MG63 (cell line): ENCODE data around the gene SETBP1. TPM values are rescaled to one million over a fixed set of nuclear protein-coding genes. Genes with fewer than 3 reads are reported as not detected.

Source experiments
- DNase-seq: peaks from one replicate; pipeline ENCODE4 v3.0.0-alpha.2; 2020
- H3K27me3 ChIP-seq: fragments of 250-450 bp; sonication (Bioruptor Pico); 2 replicates; pipeline ENCODE4 v1.5.1; 2020; ENCODE audit warnings: mild to moderate bottlenecking, moderate library complexity
- H3K36me3 ChIP-seq: fragments of 250-450 bp; sonication (Bioruptor Pico); 2 replicates; pipeline ENCODE4 v1.5.1; 2020; ENCODE audit warnings: mild to moderate bottlenecking, moderate library complexity
- H3K4me3 ChIP-seq: fragments of 250-450 bp; sonication (Bioruptor Pico); 2 replicates; pipeline ENCODE4 v1.5.1; 2020; ENCODE audit warnings: mild to moderate bottlenecking, moderate library complexity
- H3K9me3 ChIP-seq: fragments of 250-450 bp; sonication (Bioruptor Pico); 2 replicates; pipeline ENCODE4 v1.5.1; 2020; ENCODE audit warnings: mild to moderate bottlenecking, moderate library complexity
- total RNA-seq: library from RNA; depleted of rRNA; stranded (reverse); fragments of >200 nt; shearing (Covaris generic); gene quantifications from 2 replicates; pipeline ENCODE4 v1.2.3, GENCODE V29; 2014; ENCODE audit warnings: low replicate concordance

SETBP1 gene
- total RNA-seq, 1 experiment from 2014 or later, result not detected

GRCh38 chr18:45006934-45007333 lies 326.2 kb downstream of the SETBP1 start:
- Histone ChIP-seq H3K36me3 (no peaks in the 10 kb centered on the region), H3K4me3 (no peak overlapping the region), H3K9me3 (no peaks in the 10 kb centered on the region), H3K27me3 (no peaks in the 10 kb centered on the region)
- DNase-seq, result no peak

GRCh38 chr18:45007531-45007930 lies 326.8 kb downstream of the SETBP1 start:
- no peaks in the 10 kb centered on the region for H3K9me3 ChIP-seq
- no peak overlapping the region for H3K4me3 ChIP-seq
- no peaks in the 10 kb centered on the region for H3K27me3 ChIP-seq
- H3K36me3 ChIP-seq, result no peaks in the 10 kb centered on the region
- DNase-seq, result no peak

- H3K36me3 ChIP-seq, result no peaks in the 10 kb centered on the region
- DNase-seq, result no peak
- no peak overlapping the region for H3K4me3 ChIP-seq
- H3K27me3 ChIP-seq, result no peaks in the 10 kb centered on the region
- H3K9me3 ChIP-seq, result no peaks in the 10 kb centered on the region
These were observed 328.2 kb downstream of the SETBP1 start for GRCh38 chr18:45008694-45009413.

GRCh38 chr18:45009756-45010155 lies 329.1 kb downstream of the SETBP1 start:
- no peak for DNase-seq
- H3K36me3 ChIP-seq, result no peaks in the 10 kb centered on the region
- H3K9me3 ChIP-seq, result no peaks in the 10 kb centered on the region

GRCh38 chr18:45012286-45012685 lies 331.6 kb downstream of the SETBP1 start:
- no peaks in the 10 kb centered on the region for H3K27me3 ChIP-seq
- no peaks in the 10 kb centered on the region for H3K36me3 ChIP-seq
- no peaks in the 10 kb centered on the region for H3K9me3 ChIP-seq
- H3K4me3 ChIP-seq, result no peak overlapping the region
- DNase-seq, result no peak

More at GRCh38 chr18:45009756-45010155, 329.1 kb downstream of the SETBP1 start:
- H3K27me3 ChIP-seq, result no peaks in the 10 kb centered on the region
- H3K4me3 ChIP-seq, result no peak overlapping the region

- DNase-seq, result peak; percentile 71
- no peaks in the 10 kb centered on the region for H3K9me3 ChIP-seq
- H3K4me3 ChIP-seq, result no peak overlapping the region
- no peaks in the 10 kb centered on the region for H3K27me3 ChIP-seq
- no peaks in the 10 kb centered on the region for H3K36me3 ChIP-seq
These were observed 333.4 kb downstream of the SETBP1 start for GRCh38 chr18:45014047-45014501.

- H3K27me3 ChIP-seq, result no peaks in the 10 kb centered on the region
- H3K4me3 ChIP-seq, result no peak overlapping the region
- DNase-seq, result no peak
- H3K36me3 ChIP-seq, result no peaks in the 10 kb centered on the region
- H3K9me3 ChIP-seq, result no peaks in the 10 kb centered on the region
These were observed 335.1 kb downstream of the SETBP1 start for GRCh38 chr18:45015788-45016128.

GRCh38 chr18:45019469-45019868 lies 338.8 kb downstream of the SETBP1 start:
- Histone ChIP-seq H3K9me3 (no peaks in the 10 kb centered on the region), H3K4me3 (no peak overlapping the region)
- DNase-seq, result no peak

GRCh38 chr18:45023519-45023918 lies 342.8 kb downstream of the SETBP1 start:
- no peaks in the 10 kb centered on the region; the same call in 1 of the 2 replicates for H3K27me3 ChIP-seq
- no peak for DNase-seq
- H3K4me3 ChIP-seq, result no peak overlapping the region
- no peaks in the 10 kb centered on the region for H3K36me3 ChIP-seq
- H3K9me3 ChIP-seq, result no peaks in the 10 kb centered on the region

More at GRCh38 chr18:45019469-45019868, 338.8 kb downstream of the SETBP1 start:
- no peaks in the 10 kb centered on the region; the same call in 1 of the 2 replicates for H3K27me3 ChIP-seq
- H3K36me3 ChIP-seq, result no peaks in the 10 kb centered on the region

GRCh38 chr18:45024357-45025088 lies 343.8 kb downstream of the SETBP1 start:
- no peaks in the 10 kb centered on the region for H3K36me3 ChIP-seq
- no peaks in the 10 kb centered on the region; the same call in 1 of the 2 replicates for H3K27me3 ChIP-seq
- no peaks in the 10 kb centered on the region for H3K9me3 ChIP-seq
- no peak for DNase-seq
- H3K4me3 ChIP-seq, result no peak overlapping the region

- no peaks in the 10 kb centered on the region for H3K9me3 ChIP-seq
- H3K36me3 ChIP-seq, result no peaks in the 10 kb centered on the region
- no peak overlapping the region for H3K4me3 ChIP-seq
- no peaks in the 10 kb centered on the region; the same call in 1 of the 2 replicates for H3K27me3 ChIP-seq
- DNase-seq, result no peak
These were observed 344.4 kb downstream of the SETBP1 start for GRCh38 chr18:45025089-45025450.

GRCh38 chr18:45026162-45026561 lies 345.5 kb downstream of the SETBP1 start:
- H3K27me3 ChIP-seq, result no peaks in the 10 kb centered on the region; the same call in 1 of the 2 replicates
- H3K9me3 ChIP-seq, result no peaks in the 10 kb centered on the region
- no peak overlapping the region for H3K4me3 ChIP-seq
- no peak for DNase-seq
- no peaks in the 10 kb centered on the region for H3K36me3 ChIP-seq

GRCh38 chr18:45034179-45034578 lies 353.5 kb downstream of the SETBP1 start:
- DNase-seq, result no peak
- Histone ChIP-seq H3K27me3 (no peaks in the 10 kb centered on the region), H3K36me3 (no peaks in the 10 kb centered on the region), H3K4me3 (no peak overlapping the region), H3K9me3 (no peaks in the 10 kb centered on the region)

GRCh38 chr18:45037618-45038017 lies 356.9 kb downstream of the SETBP1 start:
- DNase-seq, result no peak
- Histone ChIP-seq H3K9me3 (no peaks in the 10 kb centered on the region), H3K4me3 (no peak overlapping the region), H3K36me3 (no peaks in the 10 kb centered on the region), H3K27me3 (no peaks in the 10 kb centered on the region)

- DNase-seq, result no peak
- Histone ChIP-seq H3K36me3 (no peaks in the 10 kb centered on the region), H3K4me3 (no peak overlapping the region), H3K27me3 (no peaks in the 10 kb centered on the region), H3K9me3 (no peaks in the 10 kb centered on the region)
These were observed 358.7 kb downstream of the SETBP1 start for GRCh38 chr18:45039376-45039775.

GRCh38 chr18:45040879-45041278 lies 360.2 kb downstream of the SETBP1 start:
- DNase-seq, result no peak
- no peaks in the 10 kb centered on the region for H3K36me3 ChIP-seq
- no peaks in the 10 kb centered on the region for H3K27me3 ChIP-seq
- H3K4me3 ChIP-seq, result no peak overlapping the region
- H3K9me3 ChIP-seq, result no peaks in the 10 kb centered on the region

GRCh38 chr18:45044787-45045186 lies 364.1 kb downstream of the SETBP1 start:
- H3K27me3 ChIP-seq, result no peaks in the 10 kb centered on the region
- no peak overlapping the region for H3K4me3 ChIP-seq
- no peaks in the 10 kb centered on the region for H3K9me3 ChIP-seq
- no peak for DNase-seq
- H3K36me3 ChIP-seq, result no peaks in the 10 kb centered on the region

GRCh38 chr18:45046228-45046627 lies 365.5 kb downstream of the SETBP1 start:
- DNase-seq, result no peak
- no peaks in the 10 kb centered on the region for H3K36me3 ChIP-seq
- H3K27me3 ChIP-seq, result no peaks in the 10 kb centered on the region
- H3K9me3 ChIP-seq, result no peaks in the 10 kb centered on the region
- no peak overlapping the region for H3K4me3 ChIP-seq
